NB4 (cell line): ENCODE measurements around the gene PRR29.

Source experiments
- CTCF ChIP-seq: IDR thresholded peaks from one replicate; pipeline ENCODE4 v1.5.1; 2012; ENCODE audit warnings: low read depth, low read length
- POLR2A ChIP-seq: IDR thresholded peaks from 2 replicates; pipeline ENCODE4 v1.6.1; 2011; ENCODE audit warnings: mild to moderate bottlenecking; ENCODE audit not compliant: insufficient read length; ENCODE audit errors: extremely low read depth

- no peak for TF ChIP-seq CTCF
- TF ChIP-seq POLR2A = no peak
These were observed 22.5 kb upstream of the PRR29 start for GRCh38 chr17:63975541-63976092.
